RCC 7860 (cell line): ENCODE results near the gene DNAJC2.
"Not testable (repeated sequence)": the region's sequence is repeated elsewhere in the genome, so short reads cannot be mapped to it uniquely, and the experiment has no call there.

Source experiments
- DNase-seq: peaks from one replicate; pipeline ENCODE4 v3.0.0-alpha.2; 2015; ENCODE audit warnings: low spot score
- FAIRE-seq: peaks from 2 replicates; lab custom pipeline; 2012; peaks lifted over from hg19 to GRCh38; lab: Jason Lieb, UNC

The DNAJC2 gene

DNA sequence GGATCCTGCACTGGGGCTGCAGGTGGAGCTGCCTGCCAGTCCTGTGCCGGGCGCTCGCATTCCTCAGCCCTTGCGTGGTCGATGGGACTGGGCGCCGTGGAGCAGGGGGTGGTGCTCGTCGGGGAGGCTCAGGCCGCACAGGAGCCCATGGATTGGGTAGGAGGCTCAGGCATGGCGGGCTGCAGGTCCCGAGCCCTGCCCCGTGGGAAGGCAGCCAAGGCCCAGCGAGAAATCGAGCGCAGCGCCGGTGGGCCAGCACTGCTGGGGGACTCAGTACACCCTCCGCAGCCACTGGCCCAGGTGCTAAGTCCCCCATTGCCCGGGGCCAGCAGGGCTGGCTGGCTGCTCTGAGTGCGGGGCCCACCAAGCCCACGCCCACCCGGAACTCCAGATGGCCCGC is 69.7 kb downstream of the DNAJC2 start:
- FAIRE-seq, DNase-seq: not testable (repeated sequence)

DNA sequence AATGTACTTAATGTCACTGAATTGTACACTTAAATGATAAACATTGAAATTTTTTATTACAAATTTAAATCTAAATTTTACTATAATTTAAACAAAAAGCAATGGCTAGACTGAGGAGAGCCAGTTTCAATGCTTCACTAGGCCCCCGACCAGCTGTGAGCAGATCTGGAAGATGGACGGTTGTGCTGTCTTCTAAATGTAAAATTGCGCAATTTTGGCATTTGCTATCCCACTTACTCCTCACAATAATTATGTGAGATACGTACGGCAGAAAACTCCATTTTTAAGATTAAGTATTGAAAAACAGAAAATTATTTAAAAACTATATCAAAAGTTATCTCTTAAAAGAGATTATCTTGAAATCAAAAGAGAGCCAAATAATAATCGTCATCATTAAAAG is 71.2 kb downstream of the DNAJC2 start:
- DNase-seq, FAIRE-seq: not testable (repeated sequence)

DNA sequence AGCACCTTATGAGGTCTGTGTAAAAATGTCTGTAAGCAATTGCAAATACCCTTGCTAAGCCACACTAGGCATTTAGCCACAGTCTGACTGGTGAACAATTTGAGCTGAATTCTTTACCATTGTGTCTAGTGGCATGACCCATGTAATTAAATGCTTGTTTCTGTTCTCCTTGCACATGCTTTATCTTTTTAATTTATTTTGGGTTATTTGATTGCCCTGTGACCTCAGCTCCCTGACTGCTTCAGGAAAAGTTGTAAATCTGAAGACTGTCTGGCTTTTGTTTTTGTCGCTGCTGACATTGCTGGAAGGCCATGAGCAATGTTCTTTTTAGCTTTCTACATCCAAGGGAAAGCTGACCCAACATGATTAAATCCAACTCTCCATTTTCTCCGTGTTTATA is 78.3 kb downstream of the DNAJC2 start:
- FAIRE-seq, DNase-seq: not testable (repeated sequence)

DNA sequence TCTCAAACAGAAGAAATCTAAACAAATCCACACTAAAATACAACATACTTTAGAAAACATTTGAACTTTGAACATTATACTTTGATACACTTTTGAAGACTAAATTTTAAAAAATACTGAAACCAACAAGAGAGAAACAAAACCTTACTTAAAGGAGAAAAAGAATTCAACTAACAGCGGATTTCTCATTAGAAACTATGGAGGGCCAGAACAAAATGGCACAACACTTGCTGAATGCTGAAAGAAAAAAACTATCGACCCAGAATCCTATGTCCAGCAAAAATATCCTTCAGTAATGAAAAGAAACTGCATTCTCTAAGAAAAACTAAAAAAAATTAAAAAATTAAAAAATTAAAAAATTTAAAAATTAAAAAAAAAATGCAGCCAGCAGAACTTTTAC is 80.5 kb downstream of the DNAJC2 start:
- FAIRE-seq: not testable (repeated sequence)

More for the DNA sequence above, 80.5 kb downstream of the DNAJC2 start:
- DNase-seq: not testable (repeated sequence)
